Measurements from ENCODE around the gene SMIM30.
A peak's percentile ranks its signal among the peaks of the same experiment; 100 is the strongest.
"Not testable (repeated sequence)": the region's sequence is repeated elsewhere in the genome, so short reads cannot be mapped to it uniquely, and the experiment has no call there.

Gene SMIM30

GRCh38 chr7:113118074-113118959, at the start of gene SMIM30:
TSS of gene SMIM30 (minus strand) at chr7:113118554. CDS start at chr7:113117578, 976 bp downstream.
- Mint-ChIP-seq H3K4me1 (peaks cover 17% of the 10 kb centered on the region), H3K36me3 (ENCODE audit: low read depth) (peaks cover 17% of the 10 kb centered on the region), H3K27me3 (ENCODE audit: low read depth) (no peaks in the 10 kb centered on the region), H3K27ac (peak within 1 kb of the TSS; percentile 85 to 93 (median 92)), H3K4me3 (peak within 1 kb of the TSS; percentile 91 to 93 (median 91)), H3K9me3 (no peaks in the 10 kb centered on the region)
- TF ChIP-seq CTCF (IDR thresholded peaks at IDR 0.05; ENCODE audit: unreplicated experiment in 3 of 3): peak in 1 of 3 experiments; percentile 20

- H3K9me3 Mint-ChIP-seq; H3K27ac Mint-ChIP-seq; H3K27me3 Mint-ChIP-seq (ENCODE audit: low read depth); H3K4me1 Mint-ChIP-seq; H3K36me3 Mint-ChIP-seq (ENCODE audit: low read depth); H3K4me3 Mint-ChIP-seq: not testable (repeated sequence)
Measured at GRCh38 chr7:113166176-113166575, 47.8 kb upstream of the SMIM30 start.

- Mint-ChIP-seq H3K27ac (no peak overlapping the region), H3K36me3 (ENCODE audit: low read depth) (no peaks in the 10 kb centered on the region), H3K27me3 (ENCODE audit: low read depth) (no peaks in the 10 kb centered on the region), H3K4me3 (no peak overlapping the region), H3K9me3 (no peaks in the 10 kb centered on the region), H3K4me1 (no peaks in the 10 kb centered on the region)
- no peak for TF ChIP-seq CTCF (IDR thresholded peaks at IDR 0.05; ENCODE audit: unreplicated experiment in 3 of 3)
Measured at GRCh38 chr7:113161050-113161449, 42.7 kb upstream of the SMIM30 start.

- H3K4me1 Mint-ChIP-seq: no peaks in the 10 kb centered on the region
- peak; percentile 39 to 54 (median 51) for TF ChIP-seq CTCF (IDR thresholded peaks at IDR 0.05; ENCODE audit: unreplicated experiment in 3 of 3)
- no peaks in the 10 kb centered on the region for H3K27me3 Mint-ChIP-seq (ENCODE audit: low read depth)
- H3K27ac Mint-ChIP-seq: no peak overlapping the region
- H3K36me3 Mint-ChIP-seq (ENCODE audit: low read depth): no peaks in the 10 kb centered on the region
- no peaks in the 10 kb centered on the region for H3K9me3 Mint-ChIP-seq
- H3K4me3 Mint-ChIP-seq: no peak overlapping the region
Measured at GRCh38 chr7:113159746-113160339, 41.5 kb upstream of the SMIM30 start.

GRCh38 chr7:113158756-113159155, 40.4 kb upstream of the SMIM30 start:
- TF ChIP-seq CTCF (IDR thresholded peaks at IDR 0.05; ENCODE audit: unreplicated experiment in 3 of 3): no peak
- H3K27ac Mint-ChIP-seq: no peak overlapping the region
- no peaks in the 10 kb centered on the region for H3K4me1 Mint-ChIP-seq
- H3K9me3 Mint-ChIP-seq: no peaks in the 10 kb centered on the region
- no peaks in the 10 kb centered on the region for H3K27me3 Mint-ChIP-seq (ENCODE audit: low read depth)
- H3K4me3 Mint-ChIP-seq: no peak overlapping the region
- no peaks in the 10 kb centered on the region for H3K36me3 Mint-ChIP-seq (ENCODE audit: low read depth)

GRCh38 chr7:113154117-113154516, 35.8 kb upstream of the SMIM30 start:
- Mint-ChIP-seq H3K27ac (no peak overlapping the region), H3K4me3 (no peak overlapping the region), H3K27me3 (ENCODE audit: low read depth) (no peaks in the 10 kb centered on the region), H3K4me1 (no peaks in the 10 kb centered on the region), H3K9me3 (no peaks in the 10 kb centered on the region), H3K36me3 (ENCODE audit: low read depth) (no peaks in the 10 kb centered on the region)
- TF ChIP-seq CTCF (IDR thresholded peaks at IDR 0.05; ENCODE audit: unreplicated experiment in 3 of 3): no peak
